Stomach (tissue), 9 donors: ENCODE data around the gene ZFHX3. TPM values are rescaled to one million over a fixed set of nuclear protein-coding genes. Genes with fewer than 3 reads are reported as not detected.
A peak's percentile ranks its signal among the peaks of the same experiment; 100 is the strongest.

Experiments used
- DNase-seq, 2 donors: peaks; one replicate each; pipeline versions ENCODE4 v3.0.0 to v3.0.0-alpha.2; 2013 to 2019
- H3K27ac ChIP-seq, 5 donors: fragments of 200-600 bp in 4 of 5; sonication (generic) in 4 of 5; one replicate each; pipeline ENCODE4 v1.5.1; 2013 to 2019; ENCODE audit warnings: mild to moderate bottlenecking in 1 of 5, moderate library complexity in 1 of 5
- H3K27me3 ChIP-seq, 3 donors: fragments of 200-600 bp; sonication (generic); one replicate each; pipeline ENCODE4 v1.5.1; 2017 to 2019; ENCODE audit warnings: mixed run types in 1 of 3
- H3K36me3 ChIP-seq, 4 donors: fragments of 200-600 bp; sonication (generic); 1 replicate in 3 of 4; 2 replicates in 1 of 4; pipeline ENCODE4 v1.5.1; 2016 to 2019
- H3K4me1 ChIP-seq, 4 donors: fragments of 200-600 bp; sonication (generic); one replicate each; pipeline ENCODE4 v1.5.1; 2016 to 2019
- H3K4me3 ChIP-seq, 4 donors: fragments of 200-600 bp; sonication (generic) in 3 of 4; one replicate each; pipeline ENCODE4 v1.5.1; 2016 to 2019; ENCODE audit warnings: mild to moderate bottlenecking in 1 of 4
- H3K9me3 ChIP-seq, 4 donors: fragments of 200-600 bp; sonication (generic); one replicate each; pipeline ENCODE4 v1.5.1; 2016 to 2019
- CTCF ChIP-seq, 7 experiments: fragments of 450-650 bp in 4 of 7; fragments of 200-600 bp in 3 of 7; sonication (generic) in 3 of 7; IDR thresholded peaks; one replicate each; pipeline ENCODE4 v1.5.1; 2016 to 2019; ENCODE audit warnings: antibody characterized with exemption in 7 of 7, control low read depth in 2 of 7, mild to moderate bottlenecking in 1 of 7
- EP300 ChIP-seq: sonication (generic); formaldehyde crosslinking; IDR thresholded peaks from one replicate; pipeline ENCODE4 v1.6.1; 2017; ENCODE audit warnings: antibody characterized with exemption
- POLR2A ChIP-seq, 4 donors: fragments of 450-650 bp; IDR thresholded peaks; one replicate each; pipeline ENCODE4 v1.6.1; 2016; ENCODE audit warnings: antibody characterized with exemption in 4 of 4, control low read depth in 2 of 4, mild to moderate bottlenecking in 1 of 4, moderate library complexity in 1 of 4
- POLR2AphosphoS5 ChIP-seq, 3 donors: sonication (generic); formaldehyde crosslinking; IDR thresholded peaks; one replicate each; pipeline ENCODE4 v1.6.1; 2016; ENCODE audit warnings: antibody characterized with exemption in 3 of 3
- WGBS, 5 donors: extraction: QIAGEN DNeasy Blood & Tissue Kit in 3 of 5; methylation state at CpG; one replicate each; pipeline versions ENCODE4 v1.1.5 to v1.1.7; 2013 to 2018; 5-methylcytosine and 5-hydroxymethylcytosine counted together
- intact Hi-C: fragments of 100-400 bp; cut with DNase I; formaldehyde crosslinking; loops from one replicate; pipeline ENCODE4 v1.15.1; 2023; ENCODE audit warnings: low total_unique reads
- polyA plus RNA-seq, 3 donors: library from polyadenylated mRNA; stranded (reverse); fragments of 200-250 nt; gene quantifications; one replicate each; pipeline ENCODE4 v1.2.3, GENCODE V29; 2013
- total RNA-seq, 5 donors: library from RNA; depleted of rRNA; stranded (reverse); fragments of >200 nt; gene quantifications; one replicate each; pipeline versions ENCODE4 v1.1.0 to v1.2.3, GENCODE V29; 2014 to 2016
- donor health status: healthy with polysubstance abuse.
- donor health status: Bipolar disorder and iron deficiency.
- donor health status: healthy.

Gene ZFHX3
- total and polyA plus RNA-seq, 8 donors = 1.1 to 27.5 (median 11.8) TPM

GRCh38 chr16:72852421-72852820 is 195.5 kb downstream of the ZFHX3 start:
- WGBS, 5 donors = 90 to 100% (median 95%) methylated on average over 1 of the region's 1 CpG
- Histone ChIP-seq H3K9me3 (no peaks in the 10 kb centered on the region), H3K36me3 (no peaks in the 10 kb centered on the region), H3K4me1 (peaks cover 12 to 52% (median 29%) of the 10 kb centered on the region in 4 donors), H3K27me3 (no peaks in the 10 kb centered on the region), H3K4me3 (no peak overlapping the region), H3K27ac (no peak overlapping the region)
- TF ChIP-seq POLR2A (IDR thresholded peaks at IDR 0.05) = no peak
- TF ChIP-seq POLR2AphosphoS5 (IDR thresholded peaks at IDR 0.05) = no peak
- no peak for TF ChIP-seq CTCF (IDR thresholded peaks at IDR 0.05)
- TF ChIP-seq EP300 = no peak
- no peak for DNase-seq
- intact Hi-C loops = no loop called here

GRCh38 chr16:72850853-72851252 is 197.1 kb downstream of the ZFHX3 start:
- H3K4me1 ChIP-seq = peaks cover 12 to 58% (median 33%) of the 10 kb centered on the region in 4 donors
- H3K9me3 ChIP-seq = no peaks in the 10 kb centered on the region
- H3K36me3 ChIP-seq = no peaks in the 10 kb centered on the region
- TF ChIP-seq EP300 (no peak), CTCF (IDR thresholded peaks at IDR 0.05) (no peak), POLR2AphosphoS5 (IDR thresholded peaks at IDR 0.05) (peak in 1 of 3 donors; percentile 6), POLR2A (IDR thresholded peaks at IDR 0.05) (no peak)
- no peak overlapping the region for H3K4me3 ChIP-seq
- intact Hi-C loops = no loop called here
- DNase-seq = peak in 1 of 2 donors; percentile 75
- 40 to 74% (median 63%) methylated on average over 6 of the region's 6 CpGs for WGBS, 5 donors
- H3K27ac ChIP-seq = peak overlapping the region in 4 of 5 donors; percentile 41 to 84 (median 63)
- no peaks in the 10 kb centered on the region for H3K27me3 ChIP-seq

- WGBS, 5 donors = 83 to 94% (median 89%) methylated on average over 4 of the region's 4 CpGs
- Histone ChIP-seq H3K27ac (peak overlapping the region in 4 of 5 donors; percentile 41 to 84 (median 79)), H3K27me3 (no peaks in the 10 kb centered on the region), H3K4me1 (peaks cover 12 to 59% (median 35%) of the 10 kb centered on the region in 4 donors), H3K4me3 (no peak overlapping the region), H3K9me3 (no peaks in the 10 kb centered on the region), H3K36me3 (no peaks in the 10 kb centered on the region)
- intact Hi-C loops = no loop called here
- DNase-seq = no peak
- TF ChIP-seq POLR2A (IDR thresholded peaks at IDR 0.05) = no peak
- no peak for TF ChIP-seq CTCF (IDR thresholded peaks at IDR 0.05)
- no peak for TF ChIP-seq POLR2AphosphoS5 (IDR thresholded peaks at IDR 0.05)
- no peak for TF ChIP-seq EP300
Measured at GRCh38 chr16:72850021-72850420, 197.9 kb downstream of the ZFHX3 start.

GRCh38 chr16:72848759-72849664 is 198.9 kb downstream of the ZFHX3 start:
- peak overlapping the region in 3 of 4 donors; percentile 13 to 21 (median 15) for H3K4me3 ChIP-seq
- H3K9me3 ChIP-seq = no peaks in the 10 kb centered on the region
- 22 to 30% (median 26%) methylated on average over 22 to 24 of the region's 24 CpGs for WGBS, 5 donors
- peak overlapping the region in 4 of 5 donors; percentile 65 to 84 (median 79) for H3K27ac ChIP-seq
- DNase-seq = peak; percentile 92 to 95
- H3K4me1 ChIP-seq = peaks cover 12 to 61% (median 39%) of the 10 kb centered on the region in 4 donors
- intact Hi-C loops = loop anchor here (10.0 kb wide), 1 partner anchor 196 kb away; the partner anchor contains the start of gene ZFHX3
- H3K27me3 ChIP-seq = no peaks in the 10 kb centered on the region
- no peaks in the 10 kb centered on the region for H3K36me3 ChIP-seq
- TF ChIP-seq CTCF (IDR thresholded peaks at IDR 0.05) = no peak
- TF ChIP-seq POLR2A (IDR thresholded peaks at IDR 0.05) = no peak
- TF ChIP-seq POLR2AphosphoS5 (IDR thresholded peaks at IDR 0.05) = peak; percentile 46 to 79 (median 74)
- TF ChIP-seq EP300 = peak; percentile 42
